Astrocyte (in vitro differentiated cells and primary cell): Measurements from ENCODE around the gene SYT2. TPM values are rescaled to one million over a fixed set of nuclear protein-coding genes. Genes with fewer than 3 reads are reported as not detected.
"Not testable (repeated sequence)": the region's sequence is repeated elsewhere in the genome, so short reads cannot be mapped to it uniquely, and the experiment has no call there.

ENCODE experiments used
- DNase-seq: peaks from one replicate; pipeline ENCODE4 v3.0.0-alpha.2; 2010; ENCODE audit warnings: low read depth
- FAIRE-seq: peaks from 2 replicates; lab custom pipeline; 2011; peaks lifted over from hg19 to GRCh38; lab: Jason Lieb, UNC
- H2AFZ ChIP-seq: 2 replicates; pipeline ENCODE4 v1.6.0; 2012; ENCODE audit warnings: low read depth, low read length, inconsistent platforms
- H3K27ac ChIP-seq: 2 replicates; pipeline ENCODE4 v1.5.1; 2011; ENCODE audit warnings: low read depth, low read length, inconsistent platforms
- H3K27me3 ChIP-seq: 2 replicates; pipeline ENCODE4 v1.6.0; 2011; ENCODE audit warnings: low read length, inconsistent platforms; ENCODE audit not compliant: insufficient read depth
- H3K36me3 ChIP-seq: 2 replicates; pipeline ENCODE4 v1.5.1; 2011; ENCODE audit warnings: low read length, inconsistent platforms; ENCODE audit not compliant: insufficient read depth
- H3K4me1 ChIP-seq: 2 replicates; pipeline ENCODE4 v1.5.1; 2011; ENCODE audit warnings: low read length, inconsistent platforms; ENCODE audit not compliant: insufficient read depth
- H3K4me2 ChIP-seq: 2 replicates; pipeline ENCODE4 v1.6.0; 2012; ENCODE audit warnings: low read length, inconsistent platforms
- H3K4me3 ChIP-seq: 2 replicates; pipeline ENCODE4 v1.5.1; 2011; ENCODE audit warnings: low read depth, mild to moderate bottlenecking, low read length, inconsistent platforms; ENCODE audit not compliant: insufficient read depth
- H3K79me2 ChIP-seq: 2 replicates; pipeline ENCODE4 v1.6.0; 2012; ENCODE audit warnings: mild to moderate bottlenecking, low read length, inconsistent platforms; ENCODE audit not compliant: insufficient read depth
- H3K9ac ChIP-seq: 2 replicates; pipeline ENCODE4 v1.6.0; 2012; ENCODE audit warnings: mild to moderate bottlenecking, low read length, inconsistent platforms
- H3K9me3 ChIP-seq: 2 replicates; pipeline ENCODE4 v1.5.1; 2012; ENCODE audit warnings: low read depth, mild to moderate bottlenecking, low read length, inconsistent platforms; ENCODE audit not compliant: insufficient read depth
- H4K20me1 ChIP-seq: 2 replicates; pipeline ENCODE4 v1.6.0; 2012; ENCODE audit warnings: low read length, inconsistent platforms; ENCODE audit not compliant: insufficient read depth
- H3K27ac Mint-ChIP-seq: one replicate; pipeline ENCODE4 v1.8.0; 2021; ENCODE audit warnings: mild to moderate bottlenecking, mixed read lengths; ENCODE audit not compliant: unreplicated experiment
- H3K27me3 Mint-ChIP-seq: one replicate; pipeline ENCODE4 v1.8.0; 2021; ENCODE audit warnings: low read depth, mixed read lengths; ENCODE audit not compliant: unreplicated experiment
- H3K36me3 Mint-ChIP-seq: one replicate; pipeline ENCODE4 v1.8.0; 2021; ENCODE audit warnings: low read depth, mixed read lengths; ENCODE audit not compliant: unreplicated experiment
- H3K4me1 Mint-ChIP-seq: one replicate; pipeline ENCODE4 v1.8.0; 2021; ENCODE audit warnings: low read depth, mixed read lengths; ENCODE audit not compliant: unreplicated experiment
- H3K4me3 Mint-ChIP-seq: one replicate; pipeline ENCODE4 v1.8.0; 2021; ENCODE audit warnings: mild to moderate bottlenecking, moderate library complexity, mixed read lengths; ENCODE audit not compliant: unreplicated experiment
- H3K9me3 Mint-ChIP-seq: one replicate; pipeline ENCODE4 v1.8.0; 2021; ENCODE audit warnings: mild to moderate bottlenecking, mixed read lengths; ENCODE audit not compliant: unreplicated experiment
- EZH2 ChIP-seq: IDR thresholded peaks from 2 replicates; pipeline ENCODE4 v1.6.1; 2012; ENCODE audit warnings: mild to moderate bottlenecking, low read length, inconsistent platforms; ENCODE audit not compliant: insufficient read depth
- total RNA-seq: library from RNA; stranded (reverse); gene quantifications from 2 replicates; pipeline ENCODE4 v1.2.1, GENCODE V29; 2021
- TF ChIP-seq, protein P1 (sequence below): IDR thresholded peaks from 2 replicates; pipeline ENCODE4 v1.5.1; 2011; ENCODE audit warnings: low read depth, mild to moderate bottlenecking, inconsistent platforms, low read length, moderate library complexity; ENCODE audit not compliant: insufficient read depth

Gene SYT2
- total RNA-seq, 1 donor from 2014 or later: 0.27 TPM

GRCh38 chr1:202638019-202638700 is 72.1 kb downstream of the SYT2 start:
- no peaks in the 10 kb centered on the region for H3K9me3 ChIP-seq
- FAIRE-seq (no peak), DNase-seq (no peak)
- no peak overlapping the region for H2AFZ ChIP-seq
- no peak overlapping the region for H3K27ac ChIP-seq
- peaks cover 49% of the 10 kb centered on the region for H3K27me3 ChIP-seq
- H3K4me3 ChIP-seq: no peak overlapping the region
- no peak overlapping the region for H3K27ac Mint-ChIP-seq
- no peak overlapping the region for H3K4me2 ChIP-seq
- peak overlapping the region; percentile 40 for H3K4me3 Mint-ChIP-seq
- peaks cover 4% of the 10 kb centered on the region for H3K36me3 Mint-ChIP-seq
- no peak overlapping the region for H3K9ac ChIP-seq
- H3K4me1 Mint-ChIP-seq: peaks cover 17% of the 10 kb centered on the region
- no peaks in the 10 kb centered on the region for H3K79me2 ChIP-seq
- peaks cover 5% of the 10 kb centered on the region for H3K4me1 ChIP-seq
- H4K20me1 ChIP-seq: no peaks in the 10 kb centered on the region
- H3K36me3 ChIP-seq: no peaks in the 10 kb centered on the region
- no peaks in the 10 kb centered on the region for H3K9me3 Mint-ChIP-seq
- TF ChIP-seq EZH2: no peak
- TF ChIP-seq, protein P1, sequence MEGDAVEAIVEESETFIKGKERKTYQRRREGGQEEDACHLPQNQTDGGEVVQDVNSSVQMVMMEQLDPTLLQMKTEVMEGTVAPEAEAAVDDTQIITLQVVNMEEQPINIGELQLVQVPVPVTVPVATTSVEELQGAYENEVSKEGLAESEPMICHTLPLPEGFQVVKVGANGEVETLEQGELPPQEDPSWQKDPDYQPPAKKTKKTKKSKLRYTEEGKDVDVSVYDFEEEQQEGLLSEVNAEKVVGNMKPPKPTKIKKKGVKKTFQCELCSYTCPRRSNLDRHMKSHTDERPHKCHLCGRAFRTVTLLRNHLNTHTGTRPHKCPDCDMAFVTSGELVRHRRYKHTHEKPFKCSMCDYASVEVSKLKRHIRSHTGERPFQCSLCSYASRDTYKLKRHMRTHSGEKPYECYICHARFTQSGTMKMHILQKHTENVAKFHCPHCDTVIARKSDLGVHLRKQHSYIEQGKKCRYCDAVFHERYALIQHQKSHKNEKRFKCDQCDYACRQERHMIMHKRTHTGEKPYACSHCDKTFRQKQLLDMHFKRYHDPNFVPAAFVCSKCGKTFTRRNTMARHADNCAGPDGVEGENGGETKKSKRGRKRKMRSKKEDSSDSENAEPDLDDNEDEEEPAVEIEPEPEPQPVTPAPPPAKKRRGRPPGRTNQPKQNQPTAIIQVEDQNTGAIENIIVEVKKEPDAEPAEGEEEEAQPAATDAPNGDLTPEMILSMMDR: no peak
- peaks cover 50% of the 10 kb centered on the region for H3K27me3 Mint-ChIP-seq

GRCh38 chr1:202637321-202638018 is 72.8 kb downstream of the SYT2 start:
- H3K9me3 Mint-ChIP-seq, H3K36me3 ChIP-seq, H3K4me1 ChIP-seq, H3K36me3 Mint-ChIP-seq, H3K4me3 Mint-ChIP-seq, H2AFZ ChIP-seq, H4K20me1 ChIP-seq, H3K4me2 ChIP-seq, H3K79me2 ChIP-seq, H3K4me3 ChIP-seq, H3K27ac Mint-ChIP-seq, H3K9ac ChIP-seq, H3K27ac ChIP-seq, DNase-seq, H3K9me3 ChIP-seq, FAIRE-seq: not testable (repeated sequence)
- peaks cover 47% of the 10 kb centered on the region for H3K27me3 ChIP-seq
- peaks cover 17% of the 10 kb centered on the region for H3K4me1 Mint-ChIP-seq
- peaks cover 51% of the 10 kb centered on the region for H3K27me3 Mint-ChIP-seq

DNA sequence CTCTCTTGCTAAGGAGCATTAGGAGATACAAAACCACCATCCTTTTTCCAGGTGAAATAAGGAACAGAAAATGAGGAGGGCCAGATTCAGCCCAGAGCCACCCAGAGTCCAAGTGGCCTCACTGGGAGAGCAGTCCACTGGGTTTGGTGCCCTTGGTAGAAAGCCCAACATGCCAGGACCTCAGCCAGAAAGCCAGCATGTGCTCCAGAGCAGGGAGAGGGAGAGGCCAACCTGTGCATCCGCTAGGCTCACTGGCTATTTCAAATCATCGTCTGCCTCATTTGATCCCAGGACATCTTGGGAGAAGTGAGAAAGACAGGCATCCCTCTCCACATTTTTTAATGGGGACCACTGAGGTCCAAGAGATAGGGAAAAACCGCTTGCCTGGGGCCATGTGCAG is 74.1 kb downstream of the SYT2 start:
- Mint-ChIP-seq H3K4me1 (peaks cover 17% of the 10 kb centered on the region), H3K27me3 (peaks cover 52% of the 10 kb centered on the region)
- H3K9me3 Mint-ChIP-seq, H4K20me1 ChIP-seq, H3K9ac ChIP-seq, H3K4me2 ChIP-seq, DNase-seq, H3K4me1 ChIP-seq, H3K79me2 ChIP-seq, H3K36me3 Mint-ChIP-seq, H3K27ac Mint-ChIP-seq, H3K4me3 ChIP-seq, H3K4me3 Mint-ChIP-seq, H3K36me3 ChIP-seq, H2AFZ ChIP-seq, H3K27ac ChIP-seq, H3K9me3 ChIP-seq, FAIRE-seq: not testable (repeated sequence)
- H3K27me3 ChIP-seq: peaks cover 38% of the 10 kb centered on the region
